ENCODE results near the gene BPIFA2.

Gene BPIFA2

DNA sequence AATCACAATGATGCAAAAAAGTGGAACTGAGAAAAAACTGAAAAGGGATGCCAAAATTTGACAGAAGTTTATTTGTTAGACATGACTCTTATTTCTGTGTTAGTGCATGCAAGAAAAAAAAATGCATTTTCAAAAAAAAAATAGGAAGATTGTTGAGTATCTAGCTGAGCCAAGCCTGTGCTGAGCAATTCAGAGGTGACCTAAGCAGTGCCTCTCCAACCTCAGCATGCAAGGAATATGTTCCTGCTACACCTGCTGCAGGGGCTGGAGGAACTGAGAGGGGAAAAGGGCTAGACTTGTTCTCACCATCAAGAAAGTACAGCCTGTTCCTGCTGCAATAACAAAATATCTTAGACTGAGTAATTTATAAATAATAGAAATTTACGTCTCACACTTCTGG is 24.0 kb downstream of the BPIFA2 start:
- no peak for DNase-seq (ENCODE audit: extremely low read depth in 1 of 2, low read depth in 1 of 2)

DNA sequence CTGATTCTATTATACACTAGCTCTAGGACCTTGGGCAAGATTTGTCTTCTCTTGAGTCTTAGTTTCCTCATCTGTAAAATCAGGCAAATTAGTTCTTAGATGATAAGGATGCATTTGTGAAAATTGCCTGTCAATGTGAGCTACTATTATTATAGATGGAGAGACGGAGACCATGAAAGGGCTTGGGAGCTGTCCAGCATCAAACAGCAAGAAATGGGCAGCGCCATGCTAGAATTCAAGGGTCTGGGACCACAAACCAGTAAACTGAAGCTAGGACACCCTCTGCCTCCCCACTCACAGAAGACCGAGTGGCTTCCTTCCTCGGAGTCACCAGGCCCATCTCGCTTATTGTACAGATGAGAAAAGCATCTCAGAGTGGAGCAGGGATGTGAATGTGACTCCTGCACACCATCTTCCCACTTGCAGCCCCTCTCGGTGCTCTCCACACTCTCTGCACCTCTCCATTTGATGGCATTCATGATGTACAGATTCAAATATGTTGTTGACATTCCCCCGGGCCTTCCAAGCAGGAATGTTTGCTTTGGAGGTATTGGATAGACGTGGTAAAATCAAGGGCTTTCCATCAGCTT is 25.0 kb downstream of the BPIFA2 start:
- DNase-seq (ENCODE audit: extremely low read depth in 1 of 2, low read depth in 1 of 2), result no peak

DNA sequence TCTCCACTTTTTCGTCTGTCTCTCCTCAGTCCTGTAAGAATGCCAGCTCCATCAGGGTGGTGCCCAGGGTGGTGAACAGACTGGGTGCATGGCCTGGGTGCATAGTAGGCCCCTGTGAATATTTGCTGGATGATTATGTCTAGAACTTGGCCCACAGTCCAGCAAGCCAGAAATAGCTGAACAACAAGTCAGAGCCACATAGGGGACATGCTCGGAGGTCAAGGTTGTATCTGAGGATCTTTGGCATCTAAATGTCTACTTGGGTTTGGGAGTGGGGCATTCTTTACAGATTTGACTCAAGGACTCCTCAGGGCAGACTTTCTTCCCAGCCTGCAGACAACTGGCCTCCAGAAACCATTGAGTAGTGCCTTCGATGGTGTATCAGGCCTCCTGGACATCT is 31.1 kb downstream of the BPIFA2 start:
- DNase-seq (ENCODE audit: extremely low read depth in 1 of 2, low read depth in 1 of 2), result no peak

DNA sequence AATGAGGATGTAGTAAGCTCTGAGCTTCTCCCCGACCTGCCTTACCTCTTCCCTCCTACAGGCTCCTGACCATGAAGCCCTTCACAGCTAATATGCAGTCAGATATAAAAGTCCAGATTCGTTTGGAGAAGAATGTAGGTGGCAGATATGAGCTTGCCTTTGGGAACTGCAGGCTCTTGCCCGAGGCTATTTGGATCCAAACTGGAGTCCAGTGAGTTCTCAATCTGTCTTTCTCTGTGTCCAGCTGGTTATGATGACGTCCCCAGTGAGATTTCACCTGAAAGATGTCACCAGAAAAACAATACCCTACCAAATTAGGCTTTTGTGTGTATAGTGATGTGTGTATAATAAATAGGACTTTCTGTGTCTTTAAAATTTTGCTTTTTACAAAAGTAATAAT is 34.5 kb downstream of the BPIFA2 start:
- DNase-seq (ENCODE audit: extremely low read depth in 1 of 2, low read depth in 1 of 2), result no peak

DNA sequence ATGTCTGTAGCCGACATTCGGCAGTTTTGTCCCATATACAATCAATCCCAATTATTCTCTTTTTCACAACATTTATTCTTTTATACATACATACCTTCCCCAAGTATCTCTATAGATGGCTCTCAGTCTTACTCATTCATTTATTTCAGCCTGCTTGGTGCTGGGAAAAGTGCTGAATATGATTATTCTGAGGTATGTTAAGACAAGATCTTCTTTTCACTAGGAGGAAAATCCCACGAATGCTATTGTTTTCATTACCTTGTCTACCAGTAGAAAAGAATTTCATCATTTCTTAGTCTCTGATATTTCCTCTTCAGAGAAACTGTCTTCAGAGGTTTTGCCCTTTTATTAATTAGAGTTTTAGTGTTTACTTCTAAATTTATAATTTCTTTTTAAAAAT is 35.5 kb downstream of the BPIFA2 start:
- no peak for DNase-seq (ENCODE audit: extremely low read depth in 1 of 2, low read depth in 1 of 2)

DNA sequence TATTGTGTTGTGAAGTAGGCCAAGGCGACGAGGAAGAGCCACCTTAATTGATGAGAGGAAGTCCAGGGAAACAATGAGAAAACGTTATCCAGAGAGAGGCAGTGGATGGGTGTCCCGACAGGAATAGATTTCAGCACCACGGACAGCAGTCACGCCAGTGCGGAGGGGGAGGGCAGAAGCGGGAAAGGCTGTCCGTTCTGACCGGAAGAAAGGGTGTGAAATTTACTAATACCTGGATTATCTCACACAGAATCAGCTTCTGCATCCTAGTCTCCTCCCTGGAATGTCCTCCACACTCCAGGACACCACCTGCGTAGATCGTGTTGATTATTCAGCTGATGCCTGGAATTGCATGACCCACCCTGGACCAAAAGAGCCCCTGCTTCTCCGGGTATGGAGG is 41.8 kb downstream of the BPIFA2 start:
- DNase-seq (ENCODE audit: extremely low read depth in 1 of 2, low read depth in 1 of 2), result no peak

DNA sequence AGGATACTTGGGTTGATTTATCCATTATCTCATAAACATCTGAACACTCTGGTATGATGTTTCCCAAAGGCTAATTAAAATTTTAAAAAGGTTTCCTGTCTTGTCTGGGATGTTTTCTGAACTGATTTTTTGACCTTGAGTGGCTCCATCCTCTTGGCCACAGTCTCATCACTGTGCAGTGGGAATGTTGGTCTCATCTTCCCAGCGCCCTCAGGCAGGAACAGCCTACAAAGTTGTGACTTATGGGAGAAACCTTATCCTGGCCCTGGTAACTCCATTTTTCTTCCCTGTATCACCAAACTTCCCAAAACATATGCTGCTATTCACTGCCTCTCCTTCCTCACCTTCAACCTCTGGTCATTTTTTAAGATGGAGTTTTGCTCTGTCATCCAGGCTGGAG is 42.4 kb downstream of the BPIFA2 start:
- DNase-seq (ENCODE audit: extremely low read depth in 1 of 2, low read depth in 1 of 2), result no peak

DNA sequence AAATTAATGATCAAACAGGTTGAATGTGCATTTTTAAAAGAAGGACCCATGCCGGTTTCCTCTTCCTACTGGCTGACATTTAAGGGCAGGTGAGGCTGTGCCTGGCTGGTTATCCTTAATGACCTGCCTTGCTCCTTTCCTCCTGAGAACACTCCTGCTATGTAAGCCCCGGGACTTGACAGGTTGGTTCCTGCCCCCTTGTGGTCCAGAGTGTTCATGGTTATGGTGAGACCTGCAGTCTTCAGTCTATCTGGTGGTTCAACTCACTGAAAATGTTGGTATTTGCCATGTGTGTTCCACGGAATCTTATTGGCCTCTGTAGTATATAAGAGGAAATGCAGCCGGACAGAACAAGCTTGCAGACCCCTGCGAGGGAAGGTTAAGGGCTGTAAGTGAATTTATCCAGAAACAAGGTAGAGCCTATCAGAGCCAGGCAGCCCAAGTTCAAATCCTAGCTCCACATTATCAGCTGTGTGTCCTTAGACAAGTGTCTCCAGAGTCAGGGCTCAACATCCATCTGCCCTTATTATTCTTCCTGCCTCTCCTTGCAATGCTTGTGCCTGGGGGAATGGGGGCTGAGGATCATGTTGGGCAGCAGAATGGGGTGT is 44.0 kb downstream of the BPIFA2 start:
- no peak for DNase-seq (ENCODE audit: extremely low read depth in 1 of 2, low read depth in 1 of 2)

DNA sequence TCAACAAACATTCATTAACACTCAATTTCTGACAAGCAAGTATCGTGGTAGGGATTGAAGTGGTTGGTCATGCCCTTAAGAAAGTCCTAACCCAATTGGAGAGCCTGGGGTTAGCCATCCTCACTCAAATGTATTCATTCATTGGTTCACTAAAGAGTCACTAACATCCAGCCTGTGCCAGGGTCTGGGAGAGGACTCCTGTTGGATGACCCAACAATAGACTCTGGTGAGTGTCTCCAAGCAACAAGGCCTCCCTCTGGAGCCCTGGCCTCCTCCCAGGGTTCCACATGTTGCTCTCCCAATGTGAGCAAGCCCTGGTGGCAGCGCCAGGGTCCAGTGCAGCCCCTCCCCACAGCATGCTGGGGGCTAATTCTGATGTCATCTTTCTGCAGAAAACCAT is 49.1 kb downstream of the BPIFA2 start, which contains the start of gene BPIFA3:
TSS of gene BPIFA3 (plus strand) at position 301 of the 400 bp plus-strand sequence. CDS start 185 bp downstream, outside the sequence.
- no peak for DNase-seq (ENCODE audit: extremely low read depth in 1 of 2, low read depth in 1 of 2)

DNA sequence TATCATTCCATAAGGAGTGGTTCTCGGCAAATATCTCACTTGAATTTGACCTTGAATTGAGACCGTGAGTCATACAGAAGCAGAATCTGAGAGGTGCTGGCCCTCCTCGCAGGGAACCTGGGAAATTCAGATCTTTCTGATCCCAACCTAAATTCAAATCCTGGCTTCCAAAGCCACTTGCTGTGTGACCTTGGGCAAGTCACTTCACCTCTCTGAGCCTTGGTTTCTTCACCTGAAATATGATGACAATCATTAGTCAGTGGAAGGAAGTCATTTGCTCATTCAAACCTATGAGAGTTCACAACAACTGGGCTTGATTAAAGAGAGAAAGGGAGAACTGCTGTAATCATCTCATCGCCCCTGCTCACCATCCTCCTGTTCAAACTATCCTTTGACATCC is 56.4 kb downstream of the BPIFA2 start:
- DNase-seq (ENCODE audit: extremely low read depth in 1 of 2, low read depth in 1 of 2), result no peak

DNA sequence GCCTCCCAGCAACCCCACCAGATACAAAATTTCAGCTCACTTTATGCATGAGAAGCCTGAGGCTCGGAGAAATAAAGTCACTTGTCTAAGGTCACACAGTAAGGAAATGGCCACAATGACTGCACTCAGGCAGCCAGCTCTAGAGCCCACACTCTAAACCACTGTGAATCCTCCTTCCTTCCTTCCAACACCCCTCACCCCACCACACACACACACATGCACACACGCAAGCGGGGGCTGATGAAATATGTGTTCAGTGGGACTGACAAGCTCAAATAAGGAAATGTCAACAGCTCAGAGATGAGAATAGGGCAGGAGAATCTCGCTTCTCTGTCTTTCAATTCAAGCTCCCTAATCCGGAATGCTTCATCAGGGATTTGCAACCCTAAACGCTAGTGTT is 61.9 kb downstream of the BPIFA2 start:
- DNase-seq (ENCODE audit: extremely low read depth in 1 of 2, low read depth in 1 of 2), result no peak

Data from stimulated activated CD8-positive, alpha-beta memory T cell treated with anti-CD3 and anti-CD28 coated beads, Interleukin-7, amount 100 ng/mL, for 48 hours (primary cell).